GM20000 (cell line): ENCODE results near the gene ADCY1.

Experiments used
- DNase-seq: peaks from one replicate; pipeline ENCODE4 v3.0.0; 2012; ENCODE audit warnings: low spot score
- TF ChIP-seq, protein P1 (sequence below): IDR thresholded peaks from 2 replicates; pipeline ENCODE4 v1.5.1; 2012; ENCODE audit warnings: mild to moderate bottlenecking, control low read depth; ENCODE audit errors: extremely low read depth, missing control alignments

The ADCY1 gene

DNA sequence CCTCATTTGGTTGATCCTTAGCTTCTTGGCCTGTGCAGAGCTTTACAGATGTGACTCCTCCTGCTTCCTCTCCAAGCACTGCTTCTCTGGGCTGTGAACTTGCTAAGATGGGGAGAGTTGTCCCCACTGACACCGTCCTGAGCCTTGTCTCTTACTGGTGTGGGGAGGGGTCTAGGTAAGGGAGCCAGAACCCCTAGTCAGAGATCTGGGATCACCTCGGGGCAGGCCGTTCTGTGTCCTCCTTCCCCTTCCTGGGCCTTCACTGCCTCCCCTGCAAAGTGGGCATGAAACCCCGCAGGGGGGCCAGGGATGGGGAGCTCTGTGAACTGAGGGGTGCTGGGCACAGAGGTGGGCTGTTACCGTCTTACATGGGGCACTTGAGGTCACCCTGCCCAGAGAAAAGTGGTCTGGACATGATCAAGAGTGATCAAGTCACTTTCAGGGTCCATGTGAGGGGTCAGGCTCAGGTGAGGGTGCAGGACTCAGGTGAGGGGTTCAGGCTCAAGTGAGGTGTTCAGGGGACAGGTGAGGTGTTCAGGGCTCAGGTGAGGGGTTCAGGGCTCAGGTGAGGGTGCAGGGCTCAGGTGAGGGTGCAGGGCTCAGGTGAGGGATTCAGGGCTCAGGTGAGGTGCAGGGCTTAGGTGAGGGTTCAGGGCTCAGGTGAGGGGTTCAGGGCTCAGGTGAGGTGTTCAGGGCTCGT, 86.2 kb downstream of the ADCY1 start:
- TF ChIP-seq, protein P1, sequence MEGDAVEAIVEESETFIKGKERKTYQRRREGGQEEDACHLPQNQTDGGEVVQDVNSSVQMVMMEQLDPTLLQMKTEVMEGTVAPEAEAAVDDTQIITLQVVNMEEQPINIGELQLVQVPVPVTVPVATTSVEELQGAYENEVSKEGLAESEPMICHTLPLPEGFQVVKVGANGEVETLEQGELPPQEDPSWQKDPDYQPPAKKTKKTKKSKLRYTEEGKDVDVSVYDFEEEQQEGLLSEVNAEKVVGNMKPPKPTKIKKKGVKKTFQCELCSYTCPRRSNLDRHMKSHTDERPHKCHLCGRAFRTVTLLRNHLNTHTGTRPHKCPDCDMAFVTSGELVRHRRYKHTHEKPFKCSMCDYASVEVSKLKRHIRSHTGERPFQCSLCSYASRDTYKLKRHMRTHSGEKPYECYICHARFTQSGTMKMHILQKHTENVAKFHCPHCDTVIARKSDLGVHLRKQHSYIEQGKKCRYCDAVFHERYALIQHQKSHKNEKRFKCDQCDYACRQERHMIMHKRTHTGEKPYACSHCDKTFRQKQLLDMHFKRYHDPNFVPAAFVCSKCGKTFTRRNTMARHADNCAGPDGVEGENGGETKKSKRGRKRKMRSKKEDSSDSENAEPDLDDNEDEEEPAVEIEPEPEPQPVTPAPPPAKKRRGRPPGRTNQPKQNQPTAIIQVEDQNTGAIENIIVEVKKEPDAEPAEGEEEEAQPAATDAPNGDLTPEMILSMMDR, result no peak
- no peak for DNase-seq

DNA sequence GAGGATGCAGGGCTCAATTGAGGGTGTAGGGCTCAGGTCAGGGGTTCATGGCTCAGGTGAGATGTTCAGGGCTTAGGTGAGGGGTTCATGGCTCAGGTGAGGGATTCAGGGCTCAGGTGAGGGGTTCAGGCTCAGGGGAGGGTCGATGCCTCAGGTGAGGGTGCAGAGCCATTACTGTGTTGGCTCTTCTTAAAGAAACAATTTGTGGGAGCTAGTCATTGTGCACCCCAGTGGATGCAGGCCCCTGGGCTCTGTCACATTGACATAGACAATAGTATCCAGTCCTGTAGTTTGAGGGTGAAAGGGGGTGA, 86.7 kb downstream of the ADCY1 start:
- TF ChIP-seq, protein P1, result no peak
- DNase-seq, result no peak

DNA sequence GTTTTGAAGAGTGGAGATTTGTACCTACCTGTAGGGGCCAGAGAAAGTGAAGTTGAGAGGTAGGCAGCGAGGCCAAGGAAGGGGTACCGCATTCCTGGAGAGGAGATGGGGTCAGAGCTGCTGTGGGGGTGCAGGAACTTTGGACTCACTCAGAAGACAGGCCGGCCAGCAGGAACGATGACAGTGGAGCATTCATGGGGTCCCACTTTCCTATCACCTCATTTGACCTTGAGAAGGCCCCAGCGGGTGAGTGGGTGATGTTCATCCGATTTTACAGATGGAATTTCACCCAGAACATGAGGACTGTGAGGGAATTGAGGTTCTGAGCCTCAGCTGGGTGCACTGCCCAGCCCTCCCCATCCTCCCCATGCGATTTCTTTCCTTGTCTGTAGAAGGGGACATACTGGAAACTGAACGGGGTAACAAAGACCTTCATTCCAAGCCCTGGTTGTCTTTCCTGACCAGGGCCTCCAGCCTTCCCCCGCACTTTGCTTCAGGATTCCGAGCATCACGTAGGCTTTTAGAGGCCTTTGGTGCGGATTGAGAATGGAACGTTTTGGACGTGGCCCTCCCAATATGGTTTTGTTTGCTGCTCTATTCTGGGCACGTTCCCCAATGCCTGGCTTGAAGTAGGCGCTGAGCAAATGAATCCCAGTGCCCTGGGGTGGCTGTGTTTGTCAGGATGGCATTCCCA, 87.3 kb downstream of the ADCY1 start:
- no peak for DNase-seq

DNA sequence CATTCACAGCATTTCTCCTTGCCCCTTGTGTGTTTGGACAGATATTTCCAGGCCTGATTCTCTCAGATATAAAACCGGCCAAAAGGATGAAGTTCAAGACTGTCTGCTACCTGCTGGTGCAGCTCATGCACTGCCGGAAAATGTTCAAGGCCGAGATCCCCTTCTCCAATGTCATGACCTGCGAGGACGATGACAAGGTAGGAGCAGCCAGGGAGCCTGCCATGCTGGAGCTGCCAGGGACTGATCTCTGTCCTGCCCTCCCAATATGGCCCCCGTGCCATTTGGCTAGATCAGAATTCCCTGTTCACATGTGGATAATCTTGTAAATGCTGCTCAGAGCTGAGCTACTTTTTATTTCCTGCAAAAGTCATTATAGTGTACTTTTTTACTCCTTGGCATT, 87.8 kb downstream of the ADCY1 start:
- no peak for DNase-seq
- TF ChIP-seq, protein P1, result no peak

More for the DNA sequence above, 87.3 kb downstream of the ADCY1 start:
- TF ChIP-seq, protein P1, result no peak

DNA sequence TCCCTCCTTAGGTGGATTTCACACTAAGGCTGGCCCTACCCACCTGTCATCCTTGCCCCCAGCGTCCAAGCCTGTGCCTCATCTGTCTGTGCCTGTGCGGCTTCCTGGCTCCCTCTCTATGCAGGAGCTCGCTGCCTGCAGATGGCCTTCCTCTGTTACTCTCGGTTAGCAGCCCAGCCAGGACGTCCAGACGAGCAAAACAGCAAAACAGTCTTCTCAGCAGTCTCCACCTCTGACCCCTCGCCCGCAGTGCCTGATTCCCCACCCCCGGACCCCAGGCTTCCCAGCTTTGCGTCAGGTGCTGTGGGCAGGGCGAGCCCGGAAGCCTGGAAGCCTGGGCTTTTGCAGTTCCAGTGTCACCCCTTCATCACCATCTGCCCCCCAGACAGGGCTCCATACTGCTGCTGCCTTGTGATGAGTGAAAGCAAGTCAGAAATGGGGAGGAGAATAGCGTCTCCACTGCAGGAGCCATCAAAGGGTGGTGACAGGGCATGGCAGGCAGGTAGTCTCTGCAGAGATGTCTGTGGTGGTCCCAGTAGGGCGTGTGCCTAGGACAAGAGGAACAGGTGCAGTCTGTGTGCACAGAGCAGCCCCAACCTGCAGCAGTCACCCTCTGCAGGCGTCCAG, 88.5 kb downstream of the ADCY1 start:
- TF ChIP-seq, protein P1, result no peak
- DNase-seq, result no peak

DNA sequence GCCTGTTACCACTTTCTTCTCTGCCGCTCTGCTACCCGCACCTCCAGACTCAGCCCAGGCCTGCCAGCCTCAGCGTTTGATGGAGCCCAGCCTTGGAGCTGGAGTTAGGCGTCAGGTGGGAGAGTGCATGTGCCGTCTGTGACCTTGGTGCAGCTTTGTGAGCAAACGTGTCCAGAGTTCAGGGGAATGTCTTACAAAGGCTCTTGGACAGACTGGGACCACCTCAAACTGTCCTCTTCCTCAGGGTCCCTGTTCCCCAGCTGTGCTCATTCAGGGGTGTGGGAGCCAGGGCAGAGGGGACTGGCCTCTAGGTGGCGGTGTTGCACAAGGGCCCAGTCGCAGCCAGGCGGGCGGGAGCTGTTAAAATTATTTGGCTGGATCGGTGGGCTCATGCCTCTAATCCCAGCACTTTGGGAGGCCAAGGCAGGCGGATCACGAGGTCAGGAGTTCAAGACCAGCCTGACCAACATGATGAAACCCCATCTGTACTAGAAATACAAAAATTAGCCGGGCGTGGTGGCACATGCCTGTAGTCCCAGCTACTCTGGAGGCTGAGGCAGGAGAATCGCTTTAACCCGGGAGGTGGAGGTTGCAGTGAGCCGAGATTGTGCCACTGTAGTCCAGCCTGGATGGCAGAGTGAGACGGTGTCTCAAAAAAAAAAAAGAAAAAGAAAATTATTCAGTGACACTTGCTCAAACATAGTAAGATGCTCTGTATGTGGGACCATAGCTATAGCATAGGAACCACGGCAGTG, 89.2 kb downstream of the ADCY1 start:
- peak; percentile 24 for DNase-seq
- TF ChIP-seq, protein P1, result no peak
